ENCODE results near the gene FOXL2NB.

Gene FOXL2NB

GRCh38 chr3:138945709-138946662, 1.0 kb upstream of the FOXL2NB start:
- DNase-seq: no peak

- DNase-seq: no peak
Measured at GRCh38 chr3:138947495-138948121, 591 bp downstream of the FOXL2NB start.

GRCh38 chr3:138948371-138949001, 1.5 kb downstream of the FOXL2NB start:
- DNase-seq: no peak

- DNase-seq: no peak
Measured at GRCh38 chr3:138949002-138949418, 2.0 kb downstream of the FOXL2NB start.

GRCh38 chr3:138949445-138950005, 2.5 kb downstream of the FOXL2NB start:
- no peak for DNase-seq

GRCh38 chr3:138950006-138950644, 3.1 kb downstream of the FOXL2NB start:
- no peak for DNase-seq

GRCh38 chr3:138950701-138951100, 3.7 kb downstream of the FOXL2NB start:
- no peak for DNase-seq

- DNase-seq: no peak
Measured at GRCh38 chr3:138960417-138960852, 13.4 kb downstream of the FOXL2NB start.

GRCh38 chr3:138962854-138963560, 16.0 kb downstream of the FOXL2NB start:
- no peak for DNase-seq

- DNase-seq: no peak
Measured at GRCh38 chr3:138964264-138964663, 17.2 kb downstream of the FOXL2NB start.

- DNase-seq: no peak
Measured at GRCh38 chr3:138964923-138965322, 17.9 kb downstream of the FOXL2NB start.

- no peak for DNase-seq
Measured at GRCh38 chr3:138971766-138972320, 24.8 kb downstream of the FOXL2NB start.

GRCh38 chr3:138972941-138973340, 25.9 kb downstream of the FOXL2NB start:
- DNase-seq: no peak

GRCh38 chr3:138974462-138974861, 27.4 kb downstream of the FOXL2NB start:
- no peak for DNase-seq

GRCh38 chr3:138975351-138975750, 28.3 kb downstream of the FOXL2NB start:
- no peak for DNase-seq

- DNase-seq: no peak
Measured at GRCh38 chr3:138976047-138976446, 29.0 kb downstream of the FOXL2NB start.

GRCh38 chr3:138984816-138985215, 37.8 kb downstream of the FOXL2NB start:
- DNase-seq: no peak

GRCh38 chr3:138985932-138986331, 38.9 kb downstream of the FOXL2NB start:
- DNase-seq: no peak

- no peak for DNase-seq
Measured at GRCh38 chr3:138987181-138987580, 40.2 kb downstream of the FOXL2NB start.

- no peak for DNase-seq
Measured at GRCh38 chr3:138995706-138996105, 48.7 kb downstream of the FOXL2NB start.

Measured in midbrain (tissue), 1 donor.